NCI-H2227 (cell line): ENCODE results near the gene SPG11.
"Not testable (repeated sequence)": the region's sequence is repeated elsewhere in the genome, so short reads cannot be mapped to it uniquely, and the experiment has no call there.

Source experiments
- DNase-seq: peaks from one replicate; lab custom pipeline; 2025; ENCODE audit not compliant: unreplicated experiment; lab: John Stamatoyannopoulos, UW

Gene SPG11

DNA sequence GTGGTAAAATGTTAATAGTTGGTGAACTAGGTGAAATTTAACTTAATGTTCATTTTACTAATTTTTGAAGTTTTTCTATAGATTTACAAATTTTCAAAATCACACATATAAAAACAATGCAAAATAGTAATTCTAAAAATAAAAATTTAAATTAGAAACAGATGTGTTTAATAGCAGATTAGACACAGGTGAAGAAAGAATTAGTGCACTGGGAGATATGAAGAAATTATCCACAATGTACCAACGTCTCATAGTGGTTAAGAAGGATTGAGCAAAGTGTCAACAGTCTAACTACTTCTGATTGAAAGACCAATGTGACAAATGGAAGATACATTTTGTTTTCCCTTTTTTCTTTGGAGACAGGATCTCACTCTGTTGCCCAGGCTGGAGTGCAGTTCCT is 26.5 kb downstream of the SPG11 start:
- no peak for DNase-seq

DNA sequence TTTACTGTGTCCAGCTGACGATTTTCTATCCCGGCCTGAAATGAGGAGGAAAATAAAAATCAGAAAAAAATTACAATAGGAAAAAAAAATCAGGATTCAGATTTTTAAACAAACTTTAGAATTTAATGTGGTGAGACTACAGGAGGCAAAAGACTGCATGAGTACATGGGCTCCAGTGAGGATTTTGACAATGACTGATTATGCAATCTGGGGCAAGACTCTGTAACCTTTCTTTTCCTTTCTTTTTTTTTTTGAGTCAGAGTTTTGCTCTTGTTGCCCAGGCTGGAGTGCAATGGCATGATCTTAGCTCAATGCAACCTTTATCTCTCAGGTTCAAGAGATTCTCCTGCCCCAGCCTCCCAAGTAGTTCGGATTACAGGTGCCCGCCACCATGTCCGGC is 29.9 kb downstream of the SPG11 start:
- DNase-seq, result no peak

DNA sequence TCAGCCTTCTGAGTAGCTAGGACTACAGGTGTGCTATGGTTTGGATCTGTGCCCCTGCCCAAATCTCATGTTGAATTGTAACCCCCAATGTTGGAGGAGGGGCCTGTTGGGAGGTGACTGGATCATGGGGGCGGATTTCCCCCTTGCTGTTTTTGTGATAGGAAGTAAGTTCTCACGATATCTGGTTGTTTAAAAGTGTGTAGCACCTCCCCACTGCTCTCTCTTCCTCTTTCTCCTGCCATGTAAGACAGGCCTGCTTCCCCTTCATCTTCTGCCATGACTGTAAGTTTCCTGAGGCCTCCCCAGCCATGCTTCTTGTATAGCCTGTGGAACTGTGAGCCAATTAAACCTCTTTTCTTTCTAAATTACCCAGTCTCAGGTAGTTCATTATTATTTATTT is 38.2 kb downstream of the SPG11 start:
- not testable (repeated sequence) for DNase-seq

DNA sequence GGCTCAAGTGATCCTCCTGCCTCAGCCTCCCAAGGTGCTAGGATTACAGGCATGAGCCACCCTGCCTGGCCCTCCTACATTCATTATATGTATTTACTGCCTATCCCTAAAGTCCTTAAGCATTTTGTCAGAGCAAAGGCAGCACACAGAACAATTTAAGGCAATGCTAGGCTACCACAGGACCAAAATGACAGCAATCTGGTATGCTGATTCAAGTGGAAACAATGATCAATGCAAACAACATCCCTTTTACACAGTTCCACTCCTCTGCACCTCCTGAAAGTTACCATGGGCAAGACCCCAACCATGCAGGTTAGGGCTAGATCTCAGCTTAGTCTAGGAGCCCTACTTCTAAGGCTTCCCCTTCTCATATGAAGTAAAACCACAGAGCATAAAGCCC is 40.3 kb downstream of the SPG11 start:
- no peak for DNase-seq

DNA sequence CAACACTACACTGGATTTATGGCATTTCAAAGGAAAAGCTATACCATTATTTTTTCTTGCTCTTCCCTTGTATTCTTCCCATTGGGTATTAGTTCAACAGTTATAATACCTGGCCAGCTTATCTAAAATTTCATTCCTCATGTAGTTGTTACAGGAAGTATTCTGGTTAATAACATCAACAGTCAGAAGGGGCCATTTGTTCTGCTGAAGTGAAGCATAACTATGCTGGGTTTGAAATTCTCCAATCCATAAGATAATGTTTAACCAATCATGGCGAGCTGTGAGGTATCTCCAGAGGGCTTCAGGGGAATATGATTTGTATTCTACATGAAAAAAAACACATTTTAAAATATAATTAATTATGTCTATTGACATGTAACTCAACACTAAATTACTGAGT is 43.4 kb downstream of the SPG11 start:
- DNase-seq, result no peak

DNA sequence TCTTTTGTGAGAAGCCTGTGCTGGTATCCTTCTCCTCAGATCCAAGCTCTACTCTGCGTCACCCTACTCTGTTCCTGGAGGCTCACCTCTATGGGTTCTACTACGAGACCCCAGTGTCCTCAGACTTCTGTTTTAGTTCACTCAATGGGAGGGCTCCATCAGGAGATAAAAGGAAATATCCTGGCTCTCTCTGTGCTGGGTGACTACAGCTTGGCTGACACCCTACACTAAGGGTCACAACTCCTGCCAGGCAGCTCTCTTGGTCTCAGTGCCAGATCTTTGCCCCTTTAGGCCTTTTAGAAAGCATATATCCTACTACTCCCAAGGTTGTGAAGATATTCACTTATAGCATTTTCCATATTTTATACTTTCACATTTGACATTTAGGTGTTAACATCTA is 46.5 kb downstream of the SPG11 start:
- DNase-seq, result no peak

DNA sequence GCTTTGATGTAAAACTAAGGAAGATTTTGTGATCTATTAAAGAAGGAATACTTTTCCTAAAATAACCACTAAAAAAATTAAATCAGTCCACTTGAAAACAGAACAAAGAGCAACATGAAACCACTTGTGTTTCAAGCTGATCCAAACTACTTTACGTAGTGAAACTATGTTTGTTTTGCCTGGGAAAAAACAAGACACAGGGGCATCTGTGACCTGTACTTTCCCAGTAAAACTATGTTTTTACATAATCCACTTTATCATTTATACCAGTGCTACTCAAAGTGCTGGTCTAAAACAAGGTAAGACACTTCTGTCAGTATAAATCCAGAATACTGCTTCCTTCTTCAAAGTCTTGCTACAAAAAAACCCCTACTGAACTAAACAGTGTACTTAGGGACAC is 56.7 kb downstream of the SPG11 start:
- no peak for DNase-seq

DNA sequence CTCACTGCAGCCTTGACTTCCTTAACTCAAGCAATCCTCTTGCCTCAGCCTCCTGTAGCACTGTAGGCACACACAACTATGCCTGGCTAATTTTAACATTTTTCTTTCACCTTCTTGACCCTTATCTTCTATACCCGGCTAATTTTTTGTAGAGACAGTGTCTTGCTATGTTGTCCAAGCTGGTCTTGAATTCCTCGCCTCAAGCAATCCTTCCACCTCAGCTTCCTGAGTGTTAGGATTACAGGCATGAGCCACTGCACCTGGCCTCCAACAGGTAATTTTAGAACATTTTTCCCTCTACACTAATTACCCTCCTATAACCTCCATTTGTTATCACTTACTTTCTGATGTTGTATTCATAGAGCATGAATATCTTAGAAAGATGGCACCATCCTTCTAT is 60.3 kb downstream of the SPG11 start:
- DNase-seq, result no peak

DNA sequence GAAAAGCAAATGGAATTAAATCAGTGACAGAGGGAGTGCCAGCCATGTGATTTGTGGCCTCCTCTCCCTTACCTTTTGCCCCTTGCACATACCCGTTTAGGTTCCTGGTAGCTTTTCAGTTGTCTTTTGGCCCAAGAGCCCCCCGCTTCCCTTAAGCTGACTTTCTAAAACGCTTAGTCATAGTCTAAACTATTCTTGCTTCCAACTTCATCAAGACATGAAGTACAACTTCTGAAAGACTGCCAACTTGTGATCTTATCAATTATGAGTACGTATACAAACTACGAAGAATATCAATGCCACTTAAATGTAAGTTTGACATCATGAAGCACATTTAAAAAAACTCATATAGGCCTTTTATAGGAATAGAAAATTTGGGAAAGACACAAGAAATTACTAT is 64.6 kb downstream of the SPG11 start:
- no peak for DNase-seq

DNA sequence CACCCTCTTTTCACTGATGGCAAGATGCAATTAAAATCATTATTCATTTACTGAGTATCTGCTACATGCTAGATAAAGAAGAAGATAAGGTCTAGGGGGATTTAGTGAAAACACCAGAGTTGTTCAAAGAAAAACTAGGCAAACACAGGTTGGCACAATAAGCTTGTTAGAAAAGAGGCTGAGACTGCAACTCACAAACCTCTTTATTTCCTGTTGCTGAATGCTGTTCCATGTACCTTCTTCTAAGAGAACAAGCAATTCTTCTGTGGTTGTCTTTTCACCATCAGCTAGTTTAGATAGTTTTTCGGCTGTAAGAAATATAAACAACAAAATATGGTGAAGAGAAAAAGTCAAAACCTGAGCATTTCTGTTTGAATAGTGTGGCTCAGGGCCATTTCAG is 65.4 kb downstream of the SPG11 start:
- DNase-seq, result no peak

DNA sequence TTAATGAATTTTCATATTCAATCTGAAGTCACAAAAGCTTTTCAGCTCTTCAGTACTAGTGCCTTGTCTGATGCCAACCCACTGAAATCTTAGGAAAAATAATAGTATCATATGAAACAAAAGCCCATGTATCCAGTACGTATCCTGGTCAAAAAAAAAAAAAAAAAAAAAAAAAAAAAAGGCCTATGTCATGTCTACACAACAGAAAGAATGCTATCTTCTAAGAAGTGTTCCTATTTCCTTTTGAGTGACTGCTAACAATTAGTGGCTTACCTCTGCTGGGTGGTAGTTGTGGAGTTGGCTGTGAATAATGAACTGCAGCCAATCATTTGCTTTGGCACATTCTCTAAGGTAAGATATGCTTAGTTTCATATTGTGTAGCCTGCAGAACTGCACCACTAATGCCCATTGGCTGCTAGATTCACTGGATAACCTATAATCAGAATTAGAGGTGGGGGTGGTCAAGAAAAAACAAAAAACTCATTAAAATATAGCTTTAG is 66.9 kb downstream of the SPG11 start:
- no peak for DNase-seq

DNA sequence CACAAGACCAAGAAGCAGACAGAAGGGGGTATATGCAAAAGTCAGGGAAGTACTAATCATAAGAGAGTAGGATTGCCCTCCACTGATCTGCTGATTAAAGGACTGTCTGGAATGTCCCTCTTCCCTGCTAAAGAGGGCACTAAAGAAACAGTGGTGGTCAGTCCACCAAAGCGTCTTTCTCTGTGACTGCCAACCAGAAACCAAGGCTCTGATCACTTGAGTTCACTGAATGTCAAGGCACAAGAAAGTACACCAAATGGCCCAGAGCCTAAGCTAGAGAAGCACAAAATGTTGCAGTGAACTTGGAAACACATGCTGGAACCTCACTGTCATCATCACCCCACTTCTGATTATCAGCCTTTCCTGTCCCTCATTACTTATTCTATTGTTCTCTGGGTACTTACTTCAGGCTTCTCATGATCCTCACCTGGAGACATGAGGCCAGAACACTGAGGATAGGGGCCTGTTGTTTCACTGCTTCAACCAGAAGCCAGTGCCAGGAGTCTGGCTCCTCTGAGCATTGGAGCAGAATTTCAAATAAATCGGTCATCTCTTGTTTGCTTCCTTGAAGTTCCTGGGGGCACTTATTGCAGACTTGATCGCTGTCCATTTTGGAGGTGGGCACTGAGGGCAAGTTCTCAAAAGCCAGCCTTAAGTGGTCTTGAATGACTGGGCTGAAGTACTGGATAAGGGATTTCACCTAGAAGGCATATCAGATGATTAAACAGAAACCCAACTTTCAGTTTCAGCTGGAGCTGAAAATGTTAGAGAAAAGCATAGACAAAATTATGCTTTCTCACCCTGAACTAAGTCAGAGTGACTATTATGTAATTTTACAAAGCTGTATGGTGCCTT is 67.6 kb downstream of the SPG11 start:
- no peak for DNase-seq

DNA sequence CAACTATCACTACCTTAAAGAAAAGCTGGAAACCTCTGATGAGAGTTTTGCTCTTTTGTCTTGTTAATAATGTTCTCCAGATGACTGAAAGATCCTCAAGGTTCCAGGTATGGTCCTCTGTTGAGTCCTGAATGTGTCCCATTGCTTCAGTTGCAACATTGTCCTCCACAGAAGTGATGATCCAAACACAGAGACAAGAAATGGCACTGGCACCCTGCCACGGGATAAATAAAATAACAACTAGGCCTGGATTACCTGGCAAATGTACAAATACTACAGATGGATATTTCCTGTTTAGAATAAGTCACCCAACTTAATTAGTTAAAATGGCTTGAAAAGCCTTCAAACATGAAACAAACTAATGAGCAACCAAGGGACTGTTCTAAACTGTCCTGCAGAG is 68.2 kb downstream of the SPG11 start:
- DNase-seq, result no peak

DNA sequence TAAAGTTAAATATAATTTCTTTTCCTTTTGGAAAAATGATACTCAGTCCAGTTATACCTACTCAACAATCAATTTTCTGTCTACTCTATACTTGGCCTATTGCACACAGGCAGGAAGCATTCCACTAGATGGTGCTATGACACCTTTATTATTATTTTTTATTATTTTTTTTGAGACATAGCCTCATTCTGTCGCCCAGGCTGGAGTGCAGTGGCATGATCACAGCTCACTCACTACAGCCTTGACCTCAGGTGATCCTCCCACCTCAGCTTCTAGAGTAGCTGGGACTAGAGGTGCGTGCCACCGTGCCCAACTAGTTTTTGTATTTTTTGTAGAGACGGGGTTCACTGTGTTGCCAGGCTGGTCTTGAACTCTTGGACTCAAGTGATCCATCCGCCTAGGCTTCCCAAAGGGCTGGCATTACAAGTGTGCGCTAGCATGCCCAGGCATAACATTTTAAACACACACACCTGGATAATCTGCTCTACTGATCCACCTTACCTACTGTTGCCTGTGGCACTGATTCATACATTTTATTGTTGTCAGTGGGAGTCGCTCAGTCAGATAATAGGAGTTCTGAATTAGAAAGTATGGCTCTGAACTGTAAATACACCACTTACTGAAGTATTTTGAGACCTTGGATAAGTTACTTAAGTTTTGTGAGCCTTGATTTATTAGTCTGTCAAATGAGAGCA is 70.3 kb downstream of the SPG11 start:
- DNase-seq, result no peak

DNA sequence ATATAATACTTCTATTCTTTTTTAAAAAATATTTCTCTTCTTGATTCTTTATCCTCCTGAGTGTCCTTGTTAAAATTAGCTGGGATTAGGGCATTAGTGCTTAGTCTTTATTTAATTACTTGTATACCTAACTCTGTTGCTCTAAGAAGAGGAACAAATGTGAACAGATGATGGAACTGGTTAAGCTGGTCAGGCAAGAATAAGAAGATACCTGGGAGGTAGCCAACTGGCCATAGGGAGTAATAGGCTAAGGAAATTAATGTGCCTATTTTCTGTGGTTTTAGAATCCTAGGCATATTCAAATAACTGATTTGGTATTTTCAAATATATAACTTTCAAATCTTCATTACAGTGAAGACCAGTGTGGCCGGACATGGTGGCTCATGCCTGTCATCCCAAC is 72.1 kb downstream of the SPG11 start:
- no peak for DNase-seq

DNA sequence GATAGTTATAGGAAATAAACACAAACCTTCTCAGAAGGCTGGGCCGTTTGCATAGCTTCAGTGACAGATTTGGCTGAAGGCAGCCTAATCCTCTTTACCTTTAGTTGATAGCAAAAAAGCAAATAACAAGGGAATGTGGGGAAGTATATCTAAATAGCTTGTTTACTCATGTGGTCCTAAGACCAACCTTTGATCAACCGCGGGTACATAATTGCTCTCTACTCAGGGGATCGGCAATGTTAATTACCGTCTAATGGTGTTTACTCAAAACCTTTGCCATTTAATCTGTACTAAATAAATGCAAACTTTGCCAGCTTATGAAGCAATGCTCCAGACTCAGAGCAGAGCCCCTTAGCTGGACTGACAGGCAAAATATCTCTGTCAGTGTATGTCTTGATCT is 74.9 kb downstream of the SPG11 start:
- no peak for DNase-seq

DNA sequence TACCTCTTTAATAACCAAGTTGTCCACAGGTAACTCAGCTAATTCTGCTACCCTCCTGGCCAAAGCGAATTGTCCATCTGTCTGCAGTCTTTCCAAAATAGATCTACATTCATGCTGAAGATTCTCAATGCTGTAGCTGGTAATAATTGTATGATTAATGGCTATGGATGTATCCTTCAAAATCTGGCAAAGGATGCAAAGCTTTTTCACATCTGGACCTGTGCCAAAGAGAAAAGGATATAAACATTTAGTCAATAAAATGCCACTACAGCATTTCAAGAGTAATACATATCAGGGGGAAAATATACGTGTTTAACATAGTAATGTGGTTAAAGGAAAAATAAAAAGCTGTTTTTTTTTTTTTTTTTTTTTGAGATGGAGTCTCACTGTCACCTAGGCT is 77.8 kb downstream of the SPG11 start:
- DNase-seq, result no peak

DNA sequence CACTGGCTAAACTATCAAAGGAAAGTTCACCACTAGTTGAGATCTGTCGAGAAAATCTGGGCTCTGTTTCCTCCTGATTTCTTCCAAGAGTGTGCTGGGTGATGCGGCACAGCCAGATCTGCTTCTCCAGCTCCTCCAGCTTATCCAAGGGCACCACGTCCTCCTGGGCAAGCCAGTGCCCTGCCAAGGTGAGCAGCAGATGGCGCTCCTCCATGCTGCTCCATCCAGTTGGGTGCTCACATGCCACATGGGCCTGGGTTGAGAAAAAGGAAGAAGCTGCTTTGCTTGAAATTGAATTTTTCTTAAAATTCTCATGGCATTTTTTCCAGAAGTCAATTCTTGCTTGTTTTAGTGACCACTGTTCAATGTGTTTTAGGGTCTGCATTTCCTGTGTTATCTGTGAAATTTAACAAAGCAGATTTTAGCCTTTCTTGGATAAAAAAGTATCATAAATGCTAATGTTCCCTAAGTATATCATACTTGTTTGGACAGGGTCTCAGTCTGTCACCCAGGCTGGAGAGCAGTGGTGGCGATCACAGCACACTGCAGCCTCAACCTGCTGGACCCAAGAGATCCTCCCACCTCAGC is 79.2 kb downstream of the SPG11 start:
- peak; percentile 22 for DNase-seq

DNA sequence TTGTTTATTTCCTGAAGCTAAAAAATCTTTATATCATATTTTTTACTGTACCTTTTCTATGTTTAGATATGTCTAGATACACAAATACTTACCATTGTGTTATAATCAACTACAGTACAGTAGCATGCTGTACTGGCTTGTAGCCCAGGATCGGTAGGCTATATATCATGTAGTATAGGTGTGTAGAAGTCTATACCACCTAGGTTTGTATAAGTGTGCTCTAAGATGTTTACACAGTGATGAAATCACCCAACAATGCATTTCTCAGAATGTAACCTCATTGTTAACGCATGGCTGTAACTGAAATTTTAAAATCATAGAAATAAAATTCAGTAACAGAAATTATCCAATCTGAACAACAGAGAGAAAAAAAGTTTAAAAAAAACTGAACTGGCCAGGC is 83.4 kb downstream of the SPG11 start:
- no peak for DNase-seq

DNA sequence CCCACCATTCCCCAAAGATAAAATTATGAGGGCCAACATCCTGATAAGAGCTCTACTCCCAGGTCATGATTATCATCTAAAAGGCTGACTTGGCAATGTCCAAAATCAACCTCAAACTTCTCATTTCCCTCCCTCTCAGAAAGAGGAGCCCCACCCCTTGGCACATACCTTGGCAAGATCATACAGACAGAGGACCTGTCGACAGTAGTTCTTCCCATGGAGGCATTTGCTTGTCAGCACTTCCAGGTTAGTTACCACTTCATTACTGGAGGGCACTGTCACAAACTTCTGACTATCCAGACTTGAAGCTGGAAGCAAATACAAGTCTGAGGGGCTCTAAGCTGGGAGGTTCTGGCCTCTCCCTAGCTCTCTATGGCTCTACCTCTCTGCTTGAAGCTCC is 88.7 kb downstream of the SPG11 start:
- no peak for DNase-seq

DNA sequence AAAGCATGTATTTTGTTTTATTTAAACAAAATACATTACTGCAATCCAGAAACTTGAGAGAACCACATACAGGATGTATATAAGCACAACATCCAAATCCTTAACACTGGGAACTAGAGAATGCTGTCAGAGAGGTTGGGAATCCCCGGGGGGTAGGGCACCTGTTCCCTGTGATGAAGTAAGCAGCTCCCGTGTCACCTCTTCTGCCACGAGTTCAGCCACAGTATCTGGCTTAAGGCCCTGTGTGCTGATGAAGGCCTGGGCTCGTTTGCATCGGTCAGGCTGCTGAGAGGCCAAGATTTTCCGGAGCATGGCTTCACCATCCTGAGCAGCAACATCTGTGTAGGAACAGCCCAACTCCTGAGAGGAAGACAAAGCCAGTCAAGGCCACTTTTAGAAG is 90.1 kb downstream of the SPG11 start:
- no peak for DNase-seq

DNA sequence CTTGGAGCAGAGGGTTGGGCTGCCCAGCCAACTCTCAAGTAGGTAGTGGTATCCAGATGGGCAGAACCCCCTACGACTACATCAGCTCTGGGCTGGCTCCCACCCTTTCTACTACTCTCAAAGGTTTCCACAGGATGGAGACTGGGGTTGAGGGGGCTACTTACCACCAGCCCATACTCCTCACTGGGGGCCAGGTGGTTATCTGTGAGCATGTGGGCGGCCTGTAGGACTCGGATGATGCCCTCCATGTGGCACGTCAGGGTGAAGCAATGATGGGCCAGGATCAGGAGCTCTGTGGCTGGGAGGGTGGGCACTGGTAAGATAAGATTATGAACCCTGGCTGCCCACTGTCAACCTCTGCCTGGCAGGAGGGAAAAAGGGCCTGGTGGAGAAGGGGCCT is 93.1 kb downstream of the SPG11 start:
- DNase-seq, result no peak
